RPMI8226 (cell line): Measurements from ENCODE around the gene GRM4.

Experiments used
- DNase-seq: peaks from one replicate; pipeline ENCODE4 v3.0.0-alpha.2; 2015

GRM4 gene

GRCh38 chr6:34039943-34040342 is 105.9 kb downstream of the GRM4 start:
- DNase-seq = no peak

GRCh38 chr6:34037151-34037550 is 108.7 kb downstream of the GRM4 start:
- no peak for DNase-seq

GRCh38 chr6:34036357-34037069 is 109.4 kb downstream of the GRM4 start:
- no peak for DNase-seq

- DNase-seq = no peak
Observed at GRCh38 chr6:34035704-34036356, 110.1 kb downstream of the GRM4 start.

- DNase-seq = no peak
Observed at GRCh38 chr6:34035161-34035560, 110.7 kb downstream of the GRM4 start.

GRCh38 chr6:34032856-34033255 is 113.0 kb downstream of the GRM4 start:
- DNase-seq = no peak

GRCh38 chr6:34031625-34032383 is 114.1 kb downstream of the GRM4 start:
- no peak for DNase-seq

GRCh38 chr6:34030831-34031624 is 114.9 kb downstream of the GRM4 start:
- DNase-seq = no peak

GRCh38 chr6:34029489-34030280 is 116.2 kb downstream of the GRM4 start:
- no peak for DNase-seq

GRCh38 chr6:34028691-34029360 is 117.1 kb downstream of the GRM4 start:
- DNase-seq = no peak

- no peak for DNase-seq
Observed at GRCh38 chr6:34027939-34028441, 117.9 kb downstream of the GRM4 start.

GRCh38 chr6:34027445-34027936 is 118.4 kb downstream of the GRM4 start:
- peak; percentile 83 for DNase-seq

- DNase-seq = no peak
Observed at GRCh38 chr6:34025861-34026260, 120.0 kb downstream of the GRM4 start.

GRCh38 chr6:34025112-34025807 is 120.6 kb downstream of the GRM4 start:
- DNase-seq = no peak

- no peak for DNase-seq
Observed at GRCh38 chr6:34022873-34023255, 123.0 kb downstream of the GRM4 start.

GRCh38 chr6:34022250-34022872 is 123.5 kb downstream of the GRM4 start:
- DNase-seq = no peak

- peak; percentile 57 for DNase-seq
Observed at GRCh38 chr6:34021554-34022190, 124.2 kb downstream of the GRM4 start.

GRCh38 chr6:34020807-34021553 is 124.9 kb downstream of the GRM4 start:
- DNase-seq = peak; percentile 36

GRCh38 chr6:34020278-34020677 is 125.6 kb downstream of the GRM4 start:
- DNase-seq = no peak
